ELF-1 (cell line): ENCODE results near the gene TK1.
A peak's percentile ranks its signal among the peaks of the same experiment; 100 is the strongest.
"Not testable (repeated sequence)": the region's sequence is repeated elsewhere in the genome, so short reads cannot be mapped to it uniquely, and the experiment has no call there.

ENCODE experiments used
- DNase-seq: peaks from one replicate; pipeline ENCODE4 v3.0.0-alpha.2; 2016; ENCODE audit warnings: low read depth, low spot score

TK1 gene

GRCh38 chr17:78151514-78152008, 35.3 kb downstream of the TK1 start:
- DNase-seq, result no peak

DNA sequence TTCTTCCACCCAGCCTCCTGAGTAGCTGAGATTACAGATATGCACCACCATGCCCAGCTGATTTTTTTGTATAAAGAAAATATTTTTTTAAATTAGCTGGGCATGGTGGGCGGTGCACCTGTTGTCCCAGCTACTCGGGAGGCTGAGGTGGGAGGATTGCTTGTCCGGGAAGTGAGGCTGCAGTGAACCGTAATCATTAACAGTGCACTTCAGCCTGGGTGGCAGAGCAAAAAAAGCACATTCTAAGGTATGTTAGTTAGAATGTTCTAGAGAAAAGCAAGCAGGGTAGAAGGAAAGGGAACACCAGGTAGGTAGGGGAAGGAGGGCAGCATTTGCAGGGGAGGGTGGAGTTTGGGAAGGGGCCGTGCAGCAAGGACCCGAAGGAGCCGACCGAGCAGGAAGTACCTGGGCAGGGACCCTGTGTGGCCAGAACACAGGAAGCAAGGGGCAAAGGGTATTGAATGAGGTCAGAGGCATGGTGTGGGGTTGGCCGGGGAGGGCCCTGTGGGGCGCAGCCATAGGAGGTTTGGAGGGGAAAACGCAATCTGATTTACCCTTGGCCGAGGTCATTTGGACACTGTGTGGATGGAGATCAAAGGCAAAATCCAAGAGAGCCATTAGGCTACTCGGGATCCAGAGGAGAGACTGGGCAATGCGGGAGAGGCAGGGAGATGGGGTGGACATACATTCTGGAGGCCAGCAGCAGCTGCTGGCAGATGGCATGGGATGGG, 38.4 kb downstream of the TK1 start:
- no peak for DNase-seq

DNA sequence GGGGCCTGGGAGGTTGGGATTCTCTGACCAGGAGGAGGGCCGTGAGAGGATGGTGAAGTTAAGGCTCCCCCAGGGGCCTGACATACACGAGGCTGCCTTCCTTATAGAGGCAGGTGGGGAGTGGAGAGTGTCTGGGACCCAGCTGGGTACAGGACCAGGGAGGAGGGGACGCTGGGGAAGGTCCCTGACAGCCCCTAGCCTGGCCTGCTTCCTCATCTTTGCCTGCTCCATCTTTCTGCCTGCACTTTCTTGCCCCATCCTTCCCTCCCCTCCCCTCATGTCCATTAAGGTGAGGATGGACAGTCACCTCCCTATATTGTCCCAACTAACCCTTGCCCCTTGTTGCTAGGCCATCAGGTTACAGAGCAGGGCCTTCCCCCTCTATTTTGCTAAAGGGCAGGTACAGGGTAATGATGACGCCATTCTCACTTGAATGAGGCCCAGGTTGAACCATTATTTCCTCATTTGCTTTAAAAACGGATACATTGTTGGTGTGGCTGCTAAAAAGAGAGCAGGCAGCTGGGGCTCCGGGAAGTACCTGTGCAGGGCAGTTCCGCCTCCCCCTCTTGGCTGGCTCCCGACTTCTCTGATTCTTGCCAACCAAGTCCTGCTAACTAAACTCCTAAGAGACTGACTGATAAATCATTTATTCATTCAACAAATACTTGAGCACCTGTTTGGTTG, 39.4 kb downstream of the TK1 start:
- no peak for DNase-seq

GRCh38 chr17:78146881-78147280, 40.0 kb downstream of the TK1 start:
- no peak for DNase-seq

DNA sequence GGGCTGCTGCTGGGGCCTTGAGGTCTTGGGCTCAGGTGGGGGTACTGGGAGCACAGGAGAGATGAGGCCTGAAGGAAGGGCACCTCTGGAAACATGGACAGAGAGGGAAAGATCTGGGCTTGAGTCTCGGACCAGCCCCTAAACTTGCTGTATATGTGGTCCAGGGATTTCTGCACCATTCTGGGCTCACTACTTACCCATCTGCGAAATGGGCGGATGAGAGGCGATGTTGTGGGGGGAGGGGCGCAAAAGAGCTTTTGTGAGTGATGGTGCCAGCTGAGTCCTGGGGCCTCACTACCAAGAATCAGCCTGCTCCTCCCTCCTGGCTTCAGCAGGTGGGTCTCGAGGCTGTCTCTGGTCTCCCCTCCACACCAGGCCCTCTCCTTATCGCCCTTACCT, 40.4 kb downstream of the TK1 start:
- DNase-seq, result no peak

DNA sequence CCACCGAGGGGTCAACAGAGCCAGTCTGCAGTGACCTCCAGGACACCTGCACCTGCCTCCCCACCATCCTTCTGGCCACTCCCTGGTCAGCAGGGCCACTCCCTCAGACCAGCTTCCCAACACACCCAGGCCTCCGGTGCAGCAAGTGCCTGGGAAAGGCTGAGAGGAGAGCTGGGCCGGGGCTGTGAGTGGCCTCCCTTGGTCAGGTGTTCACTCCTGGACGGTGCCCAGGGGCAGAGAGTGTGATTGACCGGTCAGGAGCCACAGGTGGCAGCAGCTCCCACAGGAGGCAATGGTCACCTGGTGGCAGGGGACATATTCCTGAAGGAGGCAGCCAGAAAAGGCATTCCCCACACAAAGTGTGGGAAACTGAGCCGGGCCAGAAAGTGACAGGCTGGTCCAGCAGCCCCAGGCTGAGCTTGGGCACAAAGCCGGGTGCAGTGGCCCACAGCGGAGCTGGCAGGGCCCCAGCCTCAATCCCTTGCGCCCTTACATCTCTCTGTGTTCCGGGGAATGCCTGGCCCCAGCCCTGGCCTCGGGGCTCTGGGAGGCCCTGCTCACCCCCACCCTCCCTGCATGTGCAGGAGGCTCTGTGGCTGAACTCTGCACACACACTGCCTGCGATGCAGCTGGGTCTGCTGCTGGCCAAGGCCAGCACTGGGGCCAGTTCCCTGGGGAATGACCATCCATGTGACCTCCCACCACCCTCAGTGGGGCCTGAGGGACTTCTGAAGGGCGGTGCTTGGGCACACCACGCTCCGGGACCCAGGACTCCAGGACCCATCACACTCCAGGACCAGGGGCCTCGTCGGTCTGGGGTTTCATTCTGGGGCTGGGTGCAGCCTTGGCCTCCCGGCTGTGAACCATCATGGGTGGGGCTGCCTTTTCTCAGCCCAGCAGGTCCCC, 41.9 kb downstream of the TK1 start:
- no peak for DNase-seq

DNA sequence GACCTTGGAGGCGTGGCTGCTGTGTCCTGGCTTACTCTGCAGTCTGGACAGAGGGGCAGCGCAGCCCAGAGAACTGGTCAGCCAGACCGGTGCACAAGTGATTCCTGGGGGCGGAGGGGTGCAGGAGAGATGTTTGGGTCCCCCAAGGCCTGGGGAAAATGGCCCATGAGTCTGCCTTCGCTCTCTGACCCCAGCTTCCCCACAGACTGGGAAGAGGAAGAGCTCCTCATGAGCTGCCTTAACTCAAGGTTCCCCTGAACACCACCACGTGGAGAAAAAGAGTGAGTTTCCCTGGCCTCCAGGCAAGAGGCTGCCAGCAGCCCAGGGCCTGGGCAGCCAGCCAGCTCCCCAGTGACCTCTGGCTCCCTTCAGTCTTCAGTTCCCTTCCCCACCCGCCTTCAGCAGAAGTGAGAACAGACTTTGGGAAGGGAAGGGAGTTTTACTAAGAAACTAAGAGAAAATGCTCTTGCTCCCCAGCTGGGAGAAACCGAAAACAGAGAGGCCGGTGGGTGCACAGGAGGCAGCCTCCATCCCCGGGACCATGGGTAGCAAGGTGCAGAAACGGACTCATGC, 42.6 kb downstream of the TK1 start:
- no peak for DNase-seq

- no peak for DNase-seq
Measured at GRCh38 chr17:78143214-78144146, 43.4 kb downstream of the TK1 start.

GRCh38 chr17:78142119-78142861, 44.6 kb downstream of the TK1 start:
- peak; percentile 72 for DNase-seq

GRCh38 chr17:78141437-78142118, 45.3 kb downstream of the TK1 start:
- DNase-seq, result peak; percentile 27

GRCh38 chr17:78140169-78141051, 46.4 kb downstream of the TK1 start:
- DNase-seq, result peak; percentile 99

GRCh38 chr17:78139861-78140168, 47.0 kb downstream of the TK1 start:
- DNase-seq, result not testable (repeated sequence)

- no peak for DNase-seq
Measured at GRCh38 chr17:78138204-78139060, 48.4 kb downstream of the TK1 start.

- DNase-seq, result peak; percentile 67
Measured at GRCh38 chr17:78137392-78138203, 49.3 kb downstream of the TK1 start.

DNA sequence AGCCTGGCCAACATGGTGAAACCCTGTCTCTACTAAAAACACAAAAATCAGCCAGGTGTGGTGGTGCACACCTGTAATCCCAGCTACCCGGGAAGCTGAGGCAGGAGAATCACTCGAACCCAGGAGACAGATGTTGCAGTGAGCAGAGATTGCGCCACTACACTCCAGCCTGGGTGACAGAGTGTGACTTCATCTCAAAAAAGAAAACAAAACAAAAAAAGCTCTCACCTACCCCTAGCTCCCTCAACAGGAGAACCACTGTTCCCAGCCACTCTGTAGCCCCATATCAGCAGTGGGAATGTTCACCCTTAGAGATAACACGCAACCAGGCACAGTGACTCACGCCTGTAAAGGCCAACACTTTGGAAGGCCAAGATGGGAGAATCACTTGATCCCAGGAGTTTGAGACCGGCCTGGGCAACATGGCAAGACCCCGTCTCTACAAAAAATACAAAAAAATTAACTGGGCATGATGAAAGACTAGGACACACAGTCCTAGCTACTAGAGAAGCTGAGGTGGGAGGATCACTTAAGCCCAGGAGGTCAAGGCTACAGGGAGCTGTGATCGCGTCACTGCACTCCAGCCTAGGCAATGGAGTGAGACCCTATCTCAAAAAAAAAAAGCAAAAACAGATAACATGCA, 50.9 kb downstream of the TK1 start:
- no peak for DNase-seq

- no peak for DNase-seq
Measured at GRCh38 chr17:78134899-78135385, 51.9 kb downstream of the TK1 start.
